Esophagus muscularis mucosa (tissue), 3 donors: ENCODE measurements around the gene POLD1.

Source experiments
- CTCF ChIP-seq, 3 experiments: fragments of 200-600 bp in 2 of 3; fragments of 450-650 bp in 1 of 3; sonication (generic) in 2 of 3; IDR thresholded peaks; one replicate each; pipeline ENCODE4 v1.5.1; 2017 to 2019; ENCODE audit warnings: antibody characterized with exemption in 3 of 3, mild to moderate bottlenecking in 2 of 3, moderate library complexity in 1 of 3
- POLR2A ChIP-seq: fragments of 450-650 bp; IDR thresholded peaks from one replicate; pipeline ENCODE4 v1.6.1; 2017; ENCODE audit warnings: antibody characterized with exemption, moderate library complexity, mild to moderate bottlenecking, low read depth
- POLR2AphosphoS5 ChIP-seq, 2 donors: sonication (generic); formaldehyde crosslinking; IDR thresholded peaks; one replicate each; pipeline ENCODE4 v1.6.1; 2017; ENCODE audit warnings: antibody characterized with exemption in 2 of 2

- TF ChIP-seq POLR2A (no peak), POLR2AphosphoS5 (IDR thresholded peaks at IDR 0.05) (no peak), CTCF (IDR thresholded peaks at IDR 0.05) (no peak)
Measured at GRCh38 chr19:50334741-50335421, 49.3 kb upstream of the POLD1 start.
